GM18499 (cell line): ENCODE results near the gene KLHL6.
A peak's percentile ranks its signal among the peaks of the same experiment; 100 is the strongest.

Experiments used
- ATAC-seq: cut with Tn5 transposase; IDR thresholded peaks from one replicate; pipeline ENCODE4 v1.9.1; 2021; ENCODE audit warnings: moderate number of reproducible peaks; ENCODE audit not compliant: insufficient read depth, unreplicated experiment

KLHL6 gene, protein sequence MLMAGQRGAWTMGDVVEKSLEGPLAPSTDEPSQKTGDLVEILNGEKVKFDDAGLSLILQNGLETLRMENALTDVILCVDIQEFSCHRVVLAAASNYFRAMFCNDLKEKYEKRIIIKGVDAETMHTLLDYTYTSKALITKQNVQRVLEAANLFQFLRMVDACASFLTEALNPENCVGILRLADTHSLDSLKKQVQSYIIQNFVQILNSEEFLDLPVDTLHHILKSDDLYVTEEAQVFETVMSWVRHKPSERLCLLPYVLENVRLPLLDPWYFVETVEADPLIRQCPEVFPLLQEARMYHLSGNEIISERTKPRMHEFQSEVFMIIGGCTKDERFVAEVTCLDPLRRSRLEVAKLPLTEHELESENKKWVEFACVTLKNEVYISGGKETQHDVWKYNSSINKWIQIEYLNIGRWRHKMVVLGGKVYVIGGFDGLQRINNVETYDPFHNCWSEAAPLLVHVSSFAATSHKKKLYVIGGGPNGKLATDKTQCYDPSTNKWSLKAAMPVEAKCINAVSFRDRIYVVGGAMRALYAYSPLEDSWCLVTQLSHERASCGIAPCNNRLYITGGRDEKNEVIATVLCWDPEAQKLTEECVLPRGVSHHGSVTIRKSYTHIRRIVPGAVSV

GRCh38 chr3:183555541-183556081 lies at the start of gene KLHL6:
Gene KLHL6 (minus strand): TSS chr3:183555706. CDS start chr3:183555653, 53 bp downstream.
- ATAC-seq = peak; percentile 77

GRCh38 chr3:183597959-183598358 lies 42.5 kb upstream of the KLHL6 start:
- ATAC-seq = no peak

DNA sequence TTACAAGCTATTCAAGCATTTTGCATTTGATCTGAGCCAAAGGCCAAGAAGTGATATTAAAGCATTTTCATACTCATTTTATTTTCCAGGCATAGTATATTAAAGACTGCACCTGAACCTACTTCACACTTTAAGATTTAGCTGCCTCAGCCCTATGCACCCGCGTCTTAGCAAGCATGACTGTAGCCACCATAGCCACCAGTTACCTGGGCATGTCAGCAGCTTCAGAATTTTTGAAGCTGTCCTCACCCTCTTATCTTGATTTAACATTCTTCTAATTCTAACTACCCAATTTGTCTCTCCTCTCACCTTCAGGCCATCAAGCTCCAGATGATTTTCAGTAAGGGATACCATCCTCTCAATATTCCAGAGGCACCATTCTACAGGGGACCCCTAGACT lies 39.1 kb upstream of the KLHL6 start:
- no peak for ATAC-seq

- ATAC-seq = no peak
These were observed 37.3 kb upstream of the KLHL6 start for GRCh38 chr3:183592821-183593220.

- peak; percentile 90 for ATAC-seq
These were observed 36.5 kb upstream of the KLHL6 start for GRCh38 chr3:183591881-183592521.

- no peak for ATAC-seq
These were observed 34.9 kb upstream of the KLHL6 start for GRCh38 chr3:183590442-183590841.

DNA sequence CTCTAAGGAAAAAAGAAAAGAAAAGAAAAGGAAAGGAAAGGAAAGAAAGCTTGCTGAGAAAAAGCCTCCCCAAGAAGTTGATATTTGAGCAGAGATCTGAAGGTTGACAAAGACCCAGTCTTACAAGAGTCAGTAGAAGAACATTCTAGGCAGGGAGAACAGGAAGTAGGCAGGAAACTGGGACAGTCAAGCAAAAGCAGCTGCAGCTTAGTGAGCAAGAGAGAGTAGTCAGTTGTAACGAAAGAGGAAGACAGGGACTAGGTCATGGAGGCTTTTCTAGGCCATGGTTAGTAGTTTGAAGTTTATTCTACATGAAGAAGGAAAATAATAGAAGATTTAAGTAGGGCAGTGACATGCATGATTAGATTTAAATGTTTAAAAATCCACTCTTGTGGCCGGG lies 31.8 kb upstream of the KLHL6 start:
- ATAC-seq = no peak

GRCh38 chr3:183586477-183586876 lies 31.0 kb upstream of the KLHL6 start:
- no peak for ATAC-seq

- ATAC-seq = no peak
These were observed 29.4 kb upstream of the KLHL6 start for GRCh38 chr3:183584914-183585280.

- ATAC-seq = no peak
These were observed 28.9 kb upstream of the KLHL6 start for GRCh38 chr3:183584246-183584913.

DNA sequence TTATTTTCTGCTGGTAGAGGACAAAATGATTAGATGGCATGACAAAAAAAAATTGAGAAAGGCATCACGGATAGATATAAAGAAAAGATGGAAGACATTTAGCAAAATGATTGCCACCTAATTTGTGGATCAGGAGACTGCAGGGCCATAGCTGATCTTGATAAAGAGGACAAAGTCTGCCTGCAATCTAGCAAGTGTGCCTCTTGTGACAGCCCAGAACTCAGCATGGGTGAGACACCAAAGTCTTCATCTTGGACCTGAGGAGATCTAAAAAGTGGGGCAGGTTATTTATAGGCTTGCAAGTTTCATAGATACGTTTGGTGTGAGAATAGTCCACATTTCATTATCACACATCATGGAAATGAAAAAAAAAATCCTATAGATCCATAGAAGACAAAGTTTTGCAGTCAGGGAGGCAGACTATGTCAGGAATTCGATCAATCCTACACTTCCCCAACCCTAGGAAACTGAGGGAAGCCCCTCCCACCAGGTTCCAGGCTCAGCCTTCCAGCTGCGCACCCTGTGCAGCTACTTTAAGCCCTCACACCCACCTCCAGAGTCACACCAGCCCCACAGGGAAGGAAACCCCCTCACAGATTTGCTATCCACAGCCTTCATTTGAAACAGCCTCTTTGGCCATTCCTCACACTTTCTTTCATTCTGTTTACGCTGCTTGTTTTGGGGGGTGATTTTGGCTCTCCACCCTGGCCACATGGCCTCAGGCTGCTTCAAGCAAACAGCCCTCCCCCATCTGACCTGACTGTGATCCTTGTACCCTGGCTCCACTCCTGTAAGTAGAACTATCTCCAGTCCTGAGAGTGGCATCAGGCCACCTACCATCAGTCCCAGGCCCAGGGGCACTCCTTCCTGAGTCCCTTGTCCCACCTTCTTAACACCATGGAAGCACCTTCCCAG lies 28.1 kb upstream of the KLHL6 start:
- no peak for ATAC-seq

DNA sequence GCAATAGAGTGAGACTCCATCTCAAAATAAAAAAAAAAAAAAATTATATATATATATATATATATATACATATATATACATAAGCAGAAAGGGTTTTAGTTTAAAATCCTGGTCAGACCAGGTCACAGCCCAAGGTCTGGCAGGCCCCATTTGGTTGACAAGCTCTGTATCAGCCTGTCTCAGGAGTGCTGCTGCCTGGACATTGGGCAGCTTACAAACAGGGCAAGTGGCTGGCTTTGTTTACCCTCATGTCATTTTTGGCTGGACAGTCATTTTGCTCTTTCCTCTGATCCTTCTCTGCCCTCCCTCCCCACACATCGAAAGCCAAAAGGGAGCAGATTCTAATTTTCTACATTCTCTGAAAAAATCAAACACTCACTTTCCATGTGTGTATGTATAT lies 26.7 kb upstream of the KLHL6 start:
- ATAC-seq = no peak

GRCh38 chr3:183581496-183582155 lies 26.1 kb upstream of the KLHL6 start:
- no peak for ATAC-seq

DNA sequence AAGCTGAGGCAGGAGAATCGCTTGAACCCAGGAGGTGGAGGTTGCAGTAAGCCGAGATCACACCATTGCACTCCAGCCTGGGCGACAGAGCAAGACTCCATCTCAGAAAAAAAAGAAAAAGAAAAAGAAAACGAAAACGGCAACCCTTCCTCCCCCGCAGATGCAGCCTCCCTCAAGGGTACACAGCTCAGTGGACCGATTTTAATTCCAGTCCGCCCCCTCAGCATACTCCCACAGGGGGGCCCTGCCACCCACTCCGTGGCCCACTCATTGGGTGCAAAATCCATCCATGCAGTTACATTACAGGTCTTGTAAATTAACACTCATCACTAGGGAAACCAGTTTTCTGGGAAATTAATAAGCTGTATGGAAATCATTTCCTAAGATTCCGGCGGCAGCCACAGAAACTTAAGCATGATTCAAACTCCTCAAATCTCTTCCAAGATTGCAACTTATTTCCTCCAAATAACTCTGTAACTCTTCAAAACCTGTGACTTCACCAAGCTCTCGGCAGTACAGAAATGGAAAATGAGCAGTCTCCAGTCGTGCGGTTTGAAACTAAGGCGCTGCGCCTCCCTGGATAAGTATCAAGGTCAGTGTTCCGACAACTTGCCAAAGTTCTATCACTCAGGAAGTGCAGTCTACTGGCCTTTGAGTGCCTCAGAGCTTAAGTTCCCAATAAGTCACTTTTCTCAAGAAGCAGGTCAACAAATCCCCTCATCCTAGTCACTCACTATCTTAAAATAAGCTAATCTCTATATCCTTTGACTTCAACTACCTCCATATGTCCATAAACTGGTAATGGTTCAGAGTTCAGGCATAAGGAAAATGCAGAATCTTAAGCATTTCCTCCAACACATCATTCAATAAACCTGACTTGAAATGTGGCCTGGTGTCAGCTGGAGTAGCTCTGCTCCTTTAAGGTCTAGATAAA lies 24.7 kb upstream of the KLHL6 start:
- ATAC-seq = no peak

DNA sequence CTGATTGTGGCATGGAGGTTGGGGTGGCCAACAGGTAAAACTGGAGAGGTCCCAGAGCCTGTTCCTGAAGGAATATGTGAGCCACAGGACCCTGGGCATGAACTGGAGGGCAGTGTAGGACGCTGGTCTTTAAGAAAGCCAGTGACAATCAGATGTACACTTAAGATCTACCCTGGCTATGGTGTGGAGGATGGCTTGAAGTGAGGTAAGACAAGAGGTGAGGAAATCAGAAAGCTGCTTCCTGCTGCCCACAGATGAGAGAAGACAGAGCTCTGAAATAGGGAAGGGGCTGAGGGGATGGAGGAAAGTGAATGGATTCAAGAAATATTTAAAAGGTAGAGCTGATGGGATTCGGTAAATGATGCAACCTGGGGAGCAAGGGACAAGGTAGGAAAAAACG lies 22.7 kb upstream of the KLHL6 start:
- ATAC-seq = no peak

DNA sequence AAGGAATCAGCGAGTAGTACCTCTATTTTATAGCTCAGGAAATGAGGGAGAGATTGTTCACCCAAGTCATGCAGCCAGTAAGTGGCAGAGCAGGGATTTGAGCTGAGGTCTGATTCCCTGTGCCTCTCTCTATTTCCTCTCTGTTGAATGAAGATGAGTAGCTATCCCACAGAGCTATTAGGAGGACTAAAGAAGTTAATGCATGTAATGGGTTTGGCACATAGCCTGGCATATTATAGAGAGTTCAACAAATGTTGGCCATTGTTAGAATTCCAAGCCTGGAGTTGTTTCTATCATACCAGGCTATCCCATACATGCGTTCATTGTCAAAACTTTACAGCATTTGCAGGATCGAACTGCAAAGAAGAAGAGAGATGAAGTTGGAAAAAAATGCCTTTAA lies 21.8 kb upstream of the KLHL6 start:
- ATAC-seq = no peak

DNA sequence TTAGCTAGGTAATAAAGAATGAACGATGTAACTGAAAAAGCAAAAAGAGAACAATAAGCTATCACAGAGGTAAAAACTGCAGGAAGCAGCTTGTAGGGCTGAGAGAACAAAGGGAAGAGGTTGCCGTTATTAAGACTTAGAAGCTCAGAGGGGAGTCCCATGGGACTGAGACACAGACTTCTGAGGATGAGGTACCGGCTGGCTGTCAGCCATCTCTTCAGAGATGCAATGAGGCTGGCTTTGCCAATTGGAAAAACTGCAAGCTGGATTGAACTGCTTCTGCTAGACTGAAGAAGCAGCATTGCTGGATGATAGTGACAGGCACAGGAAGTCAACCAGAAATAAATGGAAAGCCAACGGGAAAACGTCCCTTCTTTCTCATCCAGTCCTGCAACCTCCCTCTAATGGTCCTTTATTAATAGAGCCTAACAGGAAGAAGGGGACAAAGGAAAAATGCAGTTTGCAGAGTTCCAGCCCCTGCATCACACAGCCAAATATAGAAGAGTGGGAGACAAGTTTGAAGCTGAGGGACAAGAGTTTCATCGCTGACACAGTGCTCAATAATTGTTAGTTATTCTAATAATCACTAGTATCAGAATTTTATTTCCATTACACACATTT lies 21.1 kb upstream of the KLHL6 start:
- no peak for ATAC-seq

GRCh38 chr3:183572935-183573334 lies 17.4 kb upstream of the KLHL6 start:
- ATAC-seq = no peak
